HFF-Myc (cell line): ENCODE measurements around the gene EVI5L.
"Not testable (repeated sequence)": the region's sequence is repeated elsewhere in the genome, so short reads cannot be mapped to it uniquely, and the experiment has no call there.

Source experiments
- DNase-seq: peaks from one replicate; pipeline ENCODE4 v3.0.0-alpha.2; 2011; ENCODE audit warnings: low read depth; ENCODE audit errors: extremely low read depth
- H3K4me3 ChIP-seq: replicated peaks from 2 replicates; pipeline ENCODE4 v1.5.1; 2011; ENCODE audit warnings: low read depth, mild to moderate bottlenecking, control low read depth, low read length
- CTCF ChIP-seq: IDR thresholded peaks from 2 replicates; pipeline ENCODE4 v1.5.1; 2012; ENCODE audit warnings: mild to moderate bottlenecking, low read depth, low read length, control low read depth; ENCODE audit errors: missing control alignments

Gene EVI5L

GRCh38 chr19:7855426-7856108, 25.5 kb downstream of the EVI5L start:
- no peak for TF ChIP-seq CTCF
- no peak overlapping the region for H3K4me3 ChIP-seq
- DNase-seq = no peak

GRCh38 chr19:7856109-7856591, 26.1 kb downstream of the EVI5L start:
- TF ChIP-seq CTCF = no peak
- H3K4me3 ChIP-seq = no peak overlapping the region
- no peak for DNase-seq

- DNase-seq = no peak
- TF ChIP-seq CTCF = no peak
- H3K4me3 ChIP-seq = no peak overlapping the region
Measured at GRCh38 chr19:7856679-7857663, 27.0 kb downstream of the EVI5L start.

GRCh38 chr19:7857727-7858108, 27.7 kb downstream of the EVI5L start:
- DNase-seq = no peak
- no peak for TF ChIP-seq CTCF
- H3K4me3 ChIP-seq = no peak overlapping the region

GRCh38 chr19:7858109-7858770, 28.2 kb downstream of the EVI5L start:
- TF ChIP-seq CTCF = no peak
- DNase-seq = no peak
- H3K4me3 ChIP-seq = no peak overlapping the region

- DNase-seq, H3K4me3 ChIP-seq: not testable (repeated sequence)
Measured at GRCh38 chr19:7859087-7859486, 29.1 kb downstream of the EVI5L start.
